Measurements from ENCODE around the gene SLC29A4. TPM values are rescaled to one million over a fixed set of nuclear protein-coding genes. Genes with fewer than 3 reads are reported as not detected.
"Not testable (repeated sequence)": the region's sequence is repeated elsewhere in the genome, so short reads cannot be mapped to it uniquely, and the experiment has no call there.

Gene SLC29A4
- total RNA-seq, 2 experiments from 2014 or later: 0.06 to 0.67 TPM

DNA sequence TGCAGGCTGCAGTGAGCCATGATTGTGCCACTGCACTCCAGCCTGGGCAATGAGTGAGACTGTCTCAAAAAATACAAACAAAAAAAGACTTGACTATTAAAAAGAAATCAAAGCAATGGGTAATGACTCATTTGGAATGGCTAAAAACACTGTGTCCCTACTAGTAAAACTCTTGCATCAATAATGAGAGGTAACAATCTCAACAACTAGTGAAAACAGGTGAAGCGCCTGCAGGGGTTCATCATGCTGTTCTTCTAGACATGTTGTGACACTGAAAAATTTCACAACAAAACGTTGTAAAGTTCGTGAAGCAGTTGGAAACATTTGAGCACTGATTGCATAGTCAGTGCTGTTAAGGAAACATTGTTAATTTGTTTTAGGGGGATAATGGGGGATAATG, 26.9 kb upstream of the SLC29A4 start:
- ChIA-PET CTCF (ENCODE audit: unreplicated experiment) (no interaction called here), POLR2A (interaction anchor here (0.6 kb wide), 1 partner anchor 801 kb away, joined by 4 read pairs; no protein-coding TSS in a partner anchor)
- H4K20me1 ChIP-seq (ENCODE audit: insufficient read depth, low read length): no peaks in the 10 kb centered on the region
- DNase-seq (ENCODE audit: low spot score): no peak
- TF ChIP-seq EZH2phosphoT487 (IDR thresholded peaks at IDR 0.05; ENCODE audit: borderline replicate concordance, low read depth, low read length) (no peak), CTCF (conservative IDR thresholded peaks at IDR 0.05; ENCODE audit: low read length) (no peak)
- BruUV-seq (replicated peaks): no TSS peak
- H3K4me3 ChIP-seq (ENCODE audit: low read depth, low read length, poor library complexity, severe bottlenecking): no peak overlapping the region
- H3K36me3 ChIP-seq (ENCODE audit: insufficient read depth, low read length): no peaks in the 10 kb centered on the region
- no peak overlapping the region for H3K4me2 ChIP-seq (ENCODE audit: low read length)
- intact Hi-C loops (cut with micrococcal nuclease; ENCODE audit: unreplicated experiment): no loop called here
- no peaks in the 10 kb centered on the region for H3K9me2 ChIP-seq (ENCODE audit: insufficient read depth, low read length)
- H3K9me3 ChIP-seq (ENCODE audit: low read length): no peaks in the 10 kb centered on the region
- H3K4me1 ChIP-seq (ENCODE audit: insufficient read depth, low read length, poor library complexity, severe bottlenecking): no peaks in the 10 kb centered on the region
- no peaks in the 10 kb centered on the region for H3K79me2 ChIP-seq (ENCODE audit: insufficient read depth, low read depth, low read length)
- H3K27ac ChIP-seq (ENCODE audit: low read depth, low read length, poor library complexity, severe bottlenecking): no peak overlapping the region
- H2AFZ ChIP-seq (ENCODE audit: low read length): no peak overlapping the region

DNA sequence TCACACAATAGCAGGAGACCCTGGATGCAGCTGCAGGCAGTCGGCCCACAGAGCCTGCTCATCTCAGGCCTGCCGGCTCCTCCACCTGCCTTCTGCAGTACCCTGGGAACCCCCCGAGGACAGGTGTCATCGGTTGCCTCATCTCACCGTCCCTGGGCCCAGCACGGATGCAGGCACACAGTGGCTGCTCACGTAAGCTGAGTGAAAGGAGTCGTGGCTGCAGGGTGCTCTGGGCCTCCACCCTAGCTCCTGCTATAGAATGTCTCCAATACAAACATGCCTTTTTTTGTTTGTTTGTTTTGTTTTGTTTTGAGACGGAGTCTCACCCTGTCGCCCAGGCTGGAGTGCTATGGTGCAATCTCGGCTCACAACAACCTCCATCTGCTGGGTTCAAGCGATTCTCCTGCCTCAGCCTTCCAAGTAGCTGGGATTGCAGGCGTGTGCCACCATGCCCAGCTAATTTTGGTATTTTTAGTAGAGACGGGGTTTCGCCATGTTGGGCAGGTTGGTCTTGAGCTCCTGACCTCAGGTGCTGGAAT, 22.1 kb upstream of the SLC29A4 start:
- H3K36me3 ChIP-seq (ENCODE audit: insufficient read depth, low read length); H3K79me2 ChIP-seq (ENCODE audit: insufficient read depth, low read depth, low read length); BruUV-seq (replicated peaks); H3K4me2 ChIP-seq (ENCODE audit: low read length); DNase-seq (ENCODE audit: low spot score); H3K4me3 ChIP-seq (ENCODE audit: low read depth, low read length, poor library complexity, severe bottlenecking); H2AFZ ChIP-seq (ENCODE audit: low read length); intact Hi-C loops (cut with micrococcal nuclease; ENCODE audit: unreplicated experiment); H3K27ac ChIP-seq (ENCODE audit: low read depth, low read length, poor library complexity, severe bottlenecking); H3K9me2 ChIP-seq (ENCODE audit: insufficient read depth, low read length); H3K9me3 ChIP-seq (ENCODE audit: low read length); H4K20me1 ChIP-seq (ENCODE audit: insufficient read depth, low read length); H3K4me1 ChIP-seq (ENCODE audit: insufficient read depth, low read length, poor library complexity, severe bottlenecking): not testable (repeated sequence)
- ChIA-PET CTCF (ENCODE audit: unreplicated experiment) (interaction anchor here (0.5 kb wide), 1 partner anchor 176 kb away, joined by 4 read pairs; no protein-coding TSS in a partner anchor), POLR2A (interaction anchor here (1.2 kb wide), 1 partner anchor 11 kb away, joined by 3 read pairs; no protein-coding TSS in a partner anchor)

DNA sequence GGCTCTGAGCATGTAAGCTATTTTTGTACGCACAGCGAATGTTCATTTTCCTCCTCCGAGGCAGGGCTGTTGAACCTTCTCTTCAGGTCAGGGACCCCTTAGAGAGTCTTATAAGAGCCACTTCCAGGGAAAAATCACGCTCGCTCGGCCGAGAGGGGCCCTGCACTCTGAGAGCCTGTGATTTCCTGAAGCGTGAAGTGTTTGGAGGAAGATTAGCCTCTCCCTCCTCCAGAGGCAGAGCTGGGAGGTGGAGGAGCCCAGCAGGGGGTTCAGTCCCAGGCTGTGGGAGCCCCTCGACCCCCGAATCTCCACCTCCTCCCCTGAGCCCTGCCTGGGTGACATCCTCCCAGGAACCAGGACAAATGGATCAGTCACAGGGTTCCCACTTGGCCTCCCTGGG, 19.7 kb upstream of the SLC29A4 start:
- H3K4me1 ChIP-seq (ENCODE audit: insufficient read depth, low read length, poor library complexity, severe bottlenecking); DNase-seq (ENCODE audit: low spot score); CTCF ChIA-PET (ENCODE audit: unreplicated experiment); H3K4me3 ChIP-seq (ENCODE audit: low read depth, low read length, poor library complexity, severe bottlenecking); BruUV-seq (replicated peaks); H3K27ac ChIP-seq (ENCODE audit: low read depth, low read length, poor library complexity, severe bottlenecking); H4K20me1 ChIP-seq (ENCODE audit: insufficient read depth, low read length); H3K79me2 ChIP-seq (ENCODE audit: insufficient read depth, low read depth, low read length); POLR2A ChIA-PET; H3K36me3 ChIP-seq (ENCODE audit: insufficient read depth, low read length); H3K9me3 ChIP-seq (ENCODE audit: low read length); H3K4me2 ChIP-seq (ENCODE audit: low read length); H2AFZ ChIP-seq (ENCODE audit: low read length); intact Hi-C loops (cut with micrococcal nuclease; ENCODE audit: unreplicated experiment); H3K9me2 ChIP-seq (ENCODE audit: insufficient read depth, low read length): not testable (repeated sequence)

Data from OCI-LY7 (cell line).